Measurements from ENCODE around the gene ALK.
A peak's percentile ranks its signal among the peaks of the same experiment; 100 is the strongest.

ALK gene

DNA sequence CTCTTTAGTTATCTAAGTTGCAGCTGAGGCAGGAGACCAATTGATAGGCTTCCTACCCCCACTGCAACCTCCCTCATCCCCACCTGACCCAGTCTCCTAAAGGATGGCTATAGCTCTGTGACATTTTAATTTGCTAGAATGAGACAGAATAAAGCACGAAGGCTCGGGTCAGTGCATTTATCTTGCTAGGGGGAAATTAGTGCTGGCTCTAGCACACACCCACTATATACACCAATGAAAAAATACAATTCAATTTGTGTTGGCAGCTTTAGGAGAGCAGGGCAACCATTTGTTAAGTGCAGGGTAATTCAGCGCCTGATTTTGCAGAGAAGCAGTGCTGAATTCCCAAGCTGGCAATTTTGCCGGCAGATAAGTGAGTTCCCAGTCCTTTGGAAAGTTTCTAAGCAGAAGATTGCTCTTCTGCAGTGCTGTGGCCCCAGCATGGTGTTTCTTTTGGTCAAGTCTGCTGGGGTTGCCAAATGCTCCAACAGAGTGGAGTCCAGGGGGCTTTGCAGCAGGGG, 346.0 kb downstream of the ALK start:
- no peak for DNase-seq (ENCODE audit: low spot score)

DNA sequence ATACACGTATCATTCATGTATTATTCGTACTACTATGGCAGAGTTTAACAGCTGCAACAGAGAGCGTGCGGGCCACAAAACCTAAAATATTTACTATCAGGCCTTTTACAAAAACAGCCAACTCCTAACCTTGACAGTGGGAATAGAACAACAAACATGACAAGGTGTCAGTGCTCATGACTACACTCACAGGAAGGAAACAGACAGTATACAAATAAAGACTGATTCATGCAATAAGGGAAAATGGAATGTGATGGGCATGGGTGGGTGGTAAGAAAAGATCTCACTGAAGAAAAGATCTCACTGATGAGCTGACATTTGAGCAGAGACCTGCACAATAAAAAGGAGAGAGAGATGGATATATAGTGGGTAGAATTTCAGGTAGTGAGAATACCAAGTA, 347.8 kb downstream of the ALK start:
- DNase-seq (ENCODE audit: low spot score) = no peak

DNA sequence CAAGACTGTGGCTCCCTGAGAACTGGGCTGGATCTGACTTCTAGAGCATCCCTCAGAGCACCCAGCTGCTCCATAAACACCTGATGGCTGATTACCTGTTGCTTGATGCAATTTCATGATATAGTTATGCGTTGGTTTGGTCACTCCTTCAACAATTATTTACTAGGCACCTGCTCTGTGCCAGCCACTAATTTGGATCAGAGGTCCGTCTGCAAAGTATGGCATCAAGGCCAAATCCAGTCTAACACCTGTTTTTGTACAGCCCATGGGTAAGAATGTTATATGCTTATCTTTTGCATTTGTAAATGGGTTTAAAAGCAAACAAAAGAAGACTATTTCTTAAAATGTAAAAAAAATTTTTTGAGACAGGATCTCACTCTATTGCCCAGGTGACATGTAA, 348.2 kb downstream of the ALK start:
- no peak for DNase-seq (ENCODE audit: low spot score)

DNA sequence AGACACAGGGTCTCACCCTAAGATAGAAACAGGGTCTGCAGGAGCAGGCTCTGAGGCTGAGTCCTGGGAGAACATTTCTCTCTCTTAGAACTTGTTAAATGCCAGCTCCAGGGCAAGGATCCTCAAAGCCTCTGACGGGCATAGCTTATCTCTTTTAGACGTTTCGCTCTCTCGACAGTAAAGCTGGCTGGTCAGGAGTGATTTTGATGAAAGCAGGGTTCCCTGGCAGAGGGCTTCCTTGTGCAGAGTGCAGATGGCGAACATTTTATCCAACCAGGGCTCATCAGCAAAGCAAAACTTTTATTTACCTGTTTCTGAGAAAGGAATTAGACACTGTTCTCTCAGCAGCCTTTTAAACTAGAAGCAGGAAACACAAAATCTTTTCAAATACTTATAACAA, 350.8 kb downstream of the ALK start:
- no peak for DNase-seq (ENCODE audit: low spot score)

DNA sequence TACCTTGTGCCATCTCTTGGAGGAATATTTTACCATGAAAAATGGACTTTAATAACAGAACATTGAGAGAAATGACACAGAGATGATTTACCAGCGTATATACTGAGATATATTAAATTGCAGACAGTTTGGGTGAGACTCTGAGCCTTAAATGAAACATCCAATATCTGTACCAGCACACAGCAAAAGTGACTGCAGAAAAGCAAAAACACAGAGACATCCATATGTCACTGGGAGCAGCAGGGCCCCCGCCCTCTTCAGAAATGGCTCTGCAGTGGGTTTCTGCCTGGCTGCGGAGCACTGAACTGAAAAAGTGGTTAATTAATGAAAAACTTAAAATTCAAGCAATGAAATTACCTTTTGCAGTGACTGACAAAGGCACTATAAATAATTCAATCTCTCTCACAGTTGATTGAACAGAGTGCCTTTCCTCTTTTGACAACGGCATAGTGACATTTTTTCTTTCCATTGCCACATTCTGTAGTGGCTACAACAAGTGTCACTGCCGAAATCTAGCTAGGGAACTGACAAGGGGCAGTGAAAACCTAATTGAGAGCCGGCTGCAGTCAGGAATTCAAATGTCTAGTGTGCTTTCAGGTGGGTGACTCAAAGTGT, 353.4 kb downstream of the ALK start:
- no peak for DNase-seq (ENCODE audit: low spot score)

DNA sequence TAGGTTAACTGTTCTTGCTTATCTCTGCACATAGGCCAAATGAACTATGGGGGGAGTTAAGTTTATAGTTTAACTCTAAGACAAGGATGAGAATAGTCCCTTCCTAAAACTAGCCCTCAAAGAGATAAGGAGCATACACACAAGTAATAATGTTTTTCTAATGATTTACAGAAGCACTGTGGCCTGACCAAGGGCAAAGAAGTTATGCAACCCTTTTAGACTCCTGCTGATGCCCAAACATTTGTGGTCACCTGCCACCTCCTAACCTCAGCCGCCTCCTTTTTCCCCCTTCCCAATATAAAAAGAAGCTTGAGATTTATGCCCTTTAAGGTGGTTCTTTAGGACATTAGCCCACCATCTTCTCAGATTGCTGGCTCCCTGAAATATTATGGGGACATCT, 357.7 kb downstream of the ALK start:
- DNase-seq (ENCODE audit: low spot score) = no peak

DNA sequence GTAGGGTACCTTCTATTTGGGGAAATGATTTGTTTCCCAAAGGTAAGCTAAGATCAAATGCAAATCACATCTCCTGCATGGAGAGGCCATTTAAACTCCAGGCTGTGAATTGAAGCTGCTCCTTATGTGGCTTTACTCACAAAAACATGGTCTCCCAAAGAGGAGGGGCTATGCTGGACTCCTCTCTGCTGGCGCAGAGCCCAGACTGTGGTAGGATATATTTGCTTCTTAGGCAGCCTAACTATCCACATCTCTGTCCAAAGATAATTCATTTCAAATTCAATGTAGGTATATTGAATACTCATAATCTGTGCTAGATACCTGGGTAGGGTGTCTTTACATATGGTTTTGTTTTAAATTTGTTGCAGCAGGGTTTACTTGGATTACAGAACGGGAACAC, 358.5 kb downstream of the ALK start:
- no peak for DNase-seq (ENCODE audit: low spot score)

DNA sequence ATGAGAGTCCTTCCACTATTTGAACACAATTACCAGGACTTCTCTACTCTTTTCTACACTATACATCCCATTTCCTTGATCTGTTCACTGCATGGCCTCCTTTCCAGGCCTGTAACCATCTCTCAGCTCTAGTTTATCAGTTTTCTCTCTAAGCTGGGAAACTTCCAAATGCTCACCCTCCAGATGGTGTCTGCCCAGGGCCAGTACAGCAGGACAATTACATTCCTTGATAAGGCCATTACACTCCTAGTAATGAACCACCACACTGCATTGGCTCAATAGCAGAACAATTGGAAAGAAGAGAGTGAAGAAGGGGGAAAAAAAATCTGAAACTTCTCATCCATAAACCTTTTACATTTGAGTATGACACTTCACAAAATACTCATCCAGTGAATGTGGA, 359.1 kb downstream of the ALK start:
- peak; percentile 10 for DNase-seq (ENCODE audit: low spot score)

DNA sequence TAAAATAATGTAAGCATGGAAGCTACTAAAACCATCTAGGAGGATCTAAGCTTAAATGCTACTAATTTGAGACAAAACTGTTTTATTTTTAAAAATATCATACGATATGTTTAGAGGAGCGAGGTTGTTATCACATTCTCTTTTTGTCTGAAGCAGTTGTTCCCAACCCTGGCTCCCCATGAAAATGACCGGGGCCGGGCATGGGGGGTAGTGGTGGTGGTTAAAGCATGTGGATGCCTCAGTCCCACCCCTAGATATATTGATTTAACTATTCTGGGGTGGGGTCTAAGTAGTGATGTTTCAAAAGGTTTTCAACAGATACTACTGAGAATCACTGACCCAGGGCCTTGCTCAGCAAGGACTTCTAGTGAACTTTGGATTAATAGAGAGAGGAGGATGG, 359.8 kb downstream of the ALK start:
- DNase-seq (ENCODE audit: low spot score) = no peak

DNA sequence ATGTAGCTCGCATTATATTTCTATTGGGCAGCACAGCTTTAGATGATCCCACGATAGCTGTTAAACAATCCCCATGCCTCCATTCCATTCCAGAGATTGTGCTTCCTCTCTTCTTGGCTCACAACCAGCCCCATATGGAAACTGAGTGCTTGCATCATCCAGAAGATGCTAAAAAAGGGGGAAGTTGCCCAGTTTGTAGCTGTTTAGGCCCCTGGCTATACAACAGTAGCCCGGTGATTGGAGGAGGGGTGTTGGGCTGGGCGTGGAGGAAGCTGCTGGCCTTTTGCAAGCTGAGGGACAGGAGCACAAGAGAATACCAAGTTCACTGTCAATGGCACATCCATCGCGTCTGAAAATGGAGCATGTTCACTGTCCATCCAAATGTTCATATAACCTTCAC, 360.2 kb downstream of the ALK start:
- DNase-seq (ENCODE audit: low spot score) = no peak

DNA sequence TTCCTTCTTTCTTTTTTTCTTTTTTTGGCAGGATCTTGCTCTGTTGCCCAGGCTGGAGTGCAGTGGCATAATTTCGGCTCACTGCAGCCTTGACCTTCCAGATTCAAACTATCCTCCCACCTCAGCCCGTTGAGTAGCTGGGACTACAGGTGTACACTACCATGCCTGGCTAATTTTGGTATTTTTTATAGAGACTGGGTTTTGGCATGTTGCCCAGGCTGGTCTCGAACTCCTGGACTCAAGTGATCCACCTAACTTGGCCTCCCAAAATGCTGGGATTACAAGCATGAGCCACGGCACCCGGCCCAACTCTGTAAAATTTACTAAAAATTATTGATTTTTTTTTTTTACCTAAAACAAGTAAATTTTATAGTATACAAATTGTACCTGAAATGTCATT, 360.8 kb downstream of the ALK start:
- DNase-seq (ENCODE audit: low spot score) = no peak

DNA sequence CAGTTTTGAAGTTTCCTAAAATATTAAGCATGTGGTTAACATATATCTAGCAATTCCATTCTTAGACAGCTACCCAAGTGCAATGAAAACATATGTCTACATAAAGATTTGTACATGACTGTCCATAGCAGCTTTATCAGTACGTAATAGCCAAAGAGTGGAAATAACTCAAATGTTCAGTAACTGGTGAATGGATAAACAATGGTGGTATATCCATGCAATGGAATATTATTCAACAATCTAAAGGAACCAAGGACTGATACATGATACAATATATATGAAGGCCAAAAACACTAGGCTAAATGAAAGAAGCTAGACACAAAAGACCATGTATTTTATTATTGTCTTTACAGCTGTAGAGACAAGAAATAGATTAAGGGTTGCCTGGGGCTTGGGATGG, 361.4 kb downstream of the ALK start:
- DNase-seq (ENCODE audit: low spot score) = no peak

DNA sequence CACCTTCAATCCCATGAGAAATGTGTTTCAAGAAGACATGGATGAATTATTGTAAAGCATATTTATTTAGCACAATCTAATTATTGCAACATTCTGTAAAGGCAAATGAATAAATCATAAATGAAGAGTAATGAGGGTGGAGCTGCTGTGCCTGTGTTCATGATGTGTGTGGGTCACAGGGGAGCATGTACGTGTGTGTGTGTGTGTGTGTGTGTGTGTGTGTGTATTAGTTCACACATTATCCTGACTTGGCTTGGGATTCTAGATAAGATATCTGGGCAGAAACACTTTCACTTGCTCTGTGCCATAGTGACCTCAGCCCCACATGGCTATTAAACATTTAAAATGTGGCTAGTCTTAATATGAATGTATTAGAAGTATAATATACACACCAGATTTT, 361.8 kb downstream of the ALK start:
- no peak for DNase-seq (ENCODE audit: low spot score)

DNA sequence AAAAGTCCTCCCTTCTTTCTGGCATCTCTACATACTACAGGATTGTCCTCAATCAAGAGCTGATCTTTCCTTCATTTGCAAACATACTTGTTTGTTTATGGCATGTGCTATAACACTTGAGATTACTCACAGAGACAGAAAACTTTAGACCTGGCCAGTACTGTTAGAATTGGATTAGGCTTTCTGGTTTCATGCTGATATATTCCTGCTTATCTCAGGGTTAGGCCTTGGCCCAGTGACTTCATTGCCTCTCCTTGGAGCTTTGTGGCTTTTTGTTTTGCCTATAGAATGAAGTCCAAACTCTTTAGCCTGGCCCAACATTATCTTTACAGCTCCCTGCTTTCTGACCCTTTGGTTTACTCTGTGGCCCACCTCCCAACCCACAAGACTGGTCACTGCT, 363.3 kb downstream of the ALK start:
- no peak for DNase-seq (ENCODE audit: low spot score)

DNA sequence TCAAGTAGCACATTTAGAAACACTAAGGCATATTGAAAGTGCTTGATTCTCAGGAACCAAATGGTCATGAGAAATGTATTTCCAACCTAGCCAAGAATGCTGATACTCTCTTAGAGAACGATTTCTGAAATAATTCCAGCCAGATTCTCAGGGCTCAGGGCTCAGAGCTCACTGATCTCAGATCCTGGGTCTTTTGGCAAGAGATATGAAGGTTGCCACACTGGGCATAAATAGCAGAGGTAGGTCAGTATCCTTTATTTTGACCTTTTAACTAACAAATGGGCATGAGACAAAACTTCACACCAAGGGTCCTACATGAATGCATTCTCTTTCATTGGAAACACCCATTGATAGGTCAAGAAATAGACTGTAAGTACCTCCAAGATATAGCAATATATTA, 364.1 kb downstream of the ALK start:
- DNase-seq (ENCODE audit: low spot score) = no peak

DNA sequence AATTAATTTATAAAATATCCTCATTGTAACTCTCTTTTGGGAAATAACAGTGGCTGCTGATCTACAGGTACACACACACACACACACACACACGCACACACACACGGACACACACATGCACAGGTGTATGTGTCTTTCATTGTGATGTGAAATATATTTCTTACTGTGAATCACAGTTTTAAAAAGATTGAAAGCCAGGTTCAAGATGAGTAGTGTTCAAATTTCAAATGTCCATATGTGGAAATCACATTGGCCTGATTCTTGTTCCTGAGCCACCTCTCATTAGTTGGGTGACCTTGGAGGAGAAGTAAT, 372.4 kb downstream of the ALK start:
- DNase-seq (ENCODE audit: low spot score) = no peak

DNA sequence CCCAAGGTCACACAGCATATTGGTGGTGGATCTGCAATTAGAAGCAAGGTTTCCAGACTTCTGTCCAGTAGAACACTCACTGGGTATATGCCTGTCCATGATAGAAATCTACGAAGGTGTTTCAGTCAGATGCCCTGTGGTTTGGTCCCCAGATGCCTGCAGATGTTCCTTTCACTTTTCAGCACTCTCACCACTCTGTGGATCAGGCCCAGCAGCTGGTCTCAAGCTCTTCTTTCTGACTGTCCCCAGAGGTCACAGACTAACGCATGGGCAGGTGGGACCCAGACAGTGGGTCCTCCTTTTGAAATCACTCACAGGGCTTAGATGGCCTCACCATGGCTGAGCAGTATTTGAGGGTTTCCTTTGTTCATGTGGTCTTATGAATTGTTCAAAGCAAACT, 376.5 kb downstream of the ALK start:
- no peak for DNase-seq (ENCODE audit: low spot score)

DNA sequence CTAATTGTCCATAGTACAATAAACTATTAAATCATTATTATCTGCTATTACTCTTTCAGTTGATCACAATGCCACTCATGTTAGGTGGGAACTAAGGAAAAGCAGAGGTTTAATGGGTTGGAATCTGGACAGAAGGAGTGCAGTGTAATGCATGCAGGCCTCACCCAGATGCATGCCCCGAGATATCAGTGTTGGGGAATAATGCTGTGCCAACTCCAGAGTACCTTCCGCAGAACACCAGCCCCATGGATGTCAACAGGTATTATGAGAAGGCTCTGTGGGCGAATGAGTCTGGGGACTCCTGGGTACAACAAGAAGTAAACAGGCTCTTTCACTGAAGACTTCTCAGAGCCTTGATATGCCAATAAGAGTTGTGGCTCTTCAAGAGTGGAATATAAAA, 377.4 kb downstream of the ALK start:
- DNase-seq (ENCODE audit: low spot score) = no peak

DNA sequence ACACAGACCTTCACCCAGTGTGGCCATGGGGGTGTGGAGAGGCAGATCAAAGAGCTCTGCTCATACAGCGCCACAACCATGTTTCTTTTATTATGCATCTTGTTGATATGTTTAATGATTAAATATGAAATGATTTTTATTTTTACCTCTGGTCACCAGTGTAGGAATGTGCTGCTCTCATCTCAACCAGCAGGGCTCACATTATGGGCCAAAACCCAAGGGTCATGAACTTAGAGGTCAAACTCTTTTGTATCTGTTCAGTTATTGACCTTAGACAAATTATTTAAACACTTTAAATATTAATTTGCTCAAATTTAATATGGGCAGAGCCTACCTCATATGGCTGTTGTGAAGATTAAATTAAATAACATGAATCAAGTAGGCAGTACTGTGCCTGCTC, 386.2 kb downstream of the ALK start:
- no peak for DNase-seq (ENCODE audit: low spot score)

DNA sequence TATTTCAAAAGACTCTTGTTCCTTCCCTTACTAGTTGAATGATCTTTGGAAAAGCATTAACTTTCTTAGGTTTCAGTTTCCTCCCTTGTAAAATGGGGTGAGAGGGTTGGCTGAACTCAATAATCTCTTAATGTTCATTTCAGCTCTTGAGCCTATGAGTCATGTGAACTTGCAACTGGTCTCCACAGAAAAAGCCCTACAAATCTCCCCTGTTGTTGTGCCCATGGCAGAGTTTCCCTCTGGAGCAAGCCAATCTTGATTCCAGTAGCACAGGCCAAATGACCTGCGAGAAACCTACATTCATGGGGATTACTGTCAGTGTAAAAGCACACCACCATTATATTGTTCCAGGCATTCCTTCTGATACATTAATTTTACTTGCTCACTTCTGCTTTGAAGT, 388.9 kb downstream of the ALK start:
- DNase-seq (ENCODE audit: low spot score) = no peak

DNA sequence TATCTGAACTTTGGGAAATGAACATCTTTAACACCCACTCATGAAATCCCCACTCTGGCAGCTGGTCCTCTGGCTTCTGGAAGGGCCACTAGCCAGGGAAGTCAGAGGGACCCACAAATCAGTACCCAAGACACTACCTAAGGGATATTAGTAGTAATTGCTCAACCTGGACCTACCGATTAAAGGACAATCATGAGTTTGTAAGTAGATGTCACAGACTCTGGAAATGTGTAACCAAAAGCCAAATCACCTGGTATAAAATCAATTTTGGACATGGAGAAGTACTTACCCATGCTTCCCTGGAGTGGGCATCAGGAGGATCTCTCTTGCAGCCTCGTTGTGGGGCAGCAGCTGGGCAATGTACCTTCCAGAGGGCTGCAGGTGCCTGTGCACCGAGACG, 389.8 kb downstream of the ALK start:
- DNase-seq (ENCODE audit: low spot score) = no peak

DNA sequence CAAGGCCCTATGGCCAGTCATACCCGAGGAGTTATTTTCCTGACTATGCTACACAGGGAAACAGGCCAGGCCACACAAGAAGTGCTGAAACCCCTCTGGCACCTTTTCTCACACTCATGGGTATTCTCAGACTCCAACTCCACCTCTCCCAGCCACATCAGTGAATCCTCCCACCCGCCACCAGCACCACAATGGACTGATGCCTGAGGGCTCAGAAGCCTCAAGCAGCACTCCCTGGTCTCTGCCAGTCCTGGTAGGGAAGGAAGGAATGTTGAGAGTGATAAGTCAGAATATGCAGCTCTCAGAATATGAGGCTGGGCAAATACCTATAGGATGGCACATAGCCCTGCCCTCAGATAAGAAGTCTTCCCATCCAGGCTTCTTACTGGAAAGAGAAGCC, 391.1 kb downstream of the ALK start:
- no peak for DNase-seq (ENCODE audit: low spot score)

DNA sequence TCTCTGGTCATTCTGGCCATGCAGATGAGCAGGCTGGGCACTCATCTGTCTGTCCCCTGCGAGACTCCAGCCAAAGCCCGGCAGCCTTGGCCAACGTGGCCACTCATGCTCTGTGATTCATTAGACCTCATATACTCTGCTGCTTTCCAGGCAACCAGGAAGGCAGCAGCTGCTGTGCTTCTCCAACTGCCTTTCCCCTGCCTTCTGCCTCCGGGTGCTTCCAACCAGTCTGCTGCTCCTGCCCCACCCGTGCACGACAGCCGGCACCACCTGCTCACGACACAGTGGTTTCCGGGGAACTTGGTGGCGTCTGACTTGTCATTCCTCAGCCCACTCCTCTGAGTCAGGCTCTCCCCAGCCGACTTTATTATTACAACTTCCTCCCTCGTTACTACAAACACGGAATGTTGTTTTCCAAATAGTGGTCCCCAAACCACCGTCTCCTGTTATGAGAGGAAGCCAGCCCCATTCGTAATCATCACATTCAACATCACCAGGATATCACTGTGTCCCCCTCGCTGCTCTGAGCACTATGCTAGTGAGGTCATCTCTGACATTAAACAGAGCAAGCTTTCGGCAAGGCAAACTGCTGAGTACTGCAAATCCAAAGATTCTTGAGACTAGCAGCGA, 392.4 kb downstream of the ALK start:
- DNase-seq (ENCODE audit: low spot score) = peak; percentile 82

DNA sequence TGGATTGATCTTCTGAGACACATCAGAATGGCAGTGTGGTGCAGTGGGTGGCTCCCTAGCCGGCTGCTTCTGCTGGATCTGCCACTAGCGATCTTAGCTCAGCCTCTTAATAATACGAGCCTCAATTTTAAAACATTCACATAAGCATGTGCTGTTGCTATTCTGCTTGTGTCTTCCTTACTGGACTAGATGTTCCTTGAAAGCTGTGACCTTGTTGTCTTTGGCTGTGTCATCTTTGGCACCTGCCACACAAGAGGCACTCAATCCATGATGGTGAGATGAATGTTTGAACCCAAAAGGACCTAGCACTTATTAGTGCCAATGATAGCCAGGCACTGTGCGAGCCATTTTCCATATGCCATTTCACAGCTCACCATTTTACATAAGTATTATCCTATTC, 393.0 kb downstream of the ALK start:
- no peak for DNase-seq (ENCODE audit: low spot score)

DNA sequence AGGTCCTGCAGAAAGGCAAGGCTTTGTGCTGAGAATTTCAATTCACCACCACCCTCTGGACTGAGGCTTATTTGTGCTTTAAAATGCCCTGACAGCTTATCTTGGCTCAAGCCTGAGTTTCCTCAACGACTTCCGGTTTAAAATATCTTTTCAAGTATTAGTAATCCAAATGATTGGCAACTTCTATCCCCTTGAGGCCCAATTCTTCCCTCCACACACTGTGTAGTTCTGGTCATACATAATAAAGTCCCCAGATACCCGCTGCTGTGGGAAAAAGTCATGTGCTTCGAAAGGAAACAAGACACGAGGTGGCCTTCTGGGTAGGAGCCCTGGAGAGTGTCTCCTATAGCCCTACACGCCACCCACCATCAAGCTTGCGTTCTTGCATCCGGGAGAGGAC, 393.4 kb downstream of the ALK start:
- peak; percentile 21 for DNase-seq (ENCODE audit: low spot score)

Measured in hepatic stellate cell (primary cell).